Neural cell (in vitro differentiated cells): ENCODE results near the gene SEMA6A.

Source experiments
- CTCF ChIP-seq: fragments of 450-650 bp; IDR thresholded peaks from 2 replicates; pipeline ENCODE4 v1.5.1; 2014; ENCODE audit warnings: antibody characterized with exemption, mild to moderate bottlenecking, moderate library complexity; ENCODE audit not compliant: poor library complexity, severe bottlenecking
- EP300 ChIP-seq: fragments of 450-650 bp; conservative IDR thresholded peaks from 2 replicates; pipeline ENCODE4 v1.6.1; 2014; ENCODE audit warnings: antibody characterized with exemption, mild to moderate bottlenecking, moderate library complexity; ENCODE audit not compliant: poor library complexity, severe bottlenecking
- EZH2 ChIP-seq: fragments of 200-600, 300-800 bp; shearing (Covaris generic), sonication (generic); IDR thresholded peaks from 2 replicates; pipeline ENCODE4 v1.6.1; 2014; ENCODE audit warnings: antibody characterized with exemption, low read length, borderline replicate concordance, mild to moderate bottlenecking; ENCODE audit not compliant: insufficient read depth, poor library complexity, severe bottlenecking
- POLR2AphosphoS5 ChIP-seq: IDR thresholded peaks from 2 replicates; pipeline ENCODE4 v1.6.1; 2012
- RAD21 ChIP-seq: fragments of 450-650 bp; conservative IDR thresholded peaks from 2 replicates; pipeline ENCODE4 v1.6.1; 2014; ENCODE audit warnings: antibody characterized with exemption, mild to moderate bottlenecking, moderate library complexity
- SMC3 ChIP-seq: fragments of 450-650 bp; conservative IDR thresholded peaks from 2 replicates; pipeline ENCODE4 v1.6.1; 2014; ENCODE audit warnings: antibody characterized with exemption, mild to moderate bottlenecking, moderate library complexity; ENCODE audit not compliant: poor library complexity
- TAF1 ChIP-seq: IDR thresholded peaks from 2 replicates; pipeline ENCODE4 v1.6.1; 2012; ENCODE audit warnings: low read depth

- no peak for TF ChIP-seq CTCF
- no peak for TF ChIP-seq POLR2AphosphoS5
- TF ChIP-seq EZH2, result no peak
- TF ChIP-seq TAF1, result no peak
- TF ChIP-seq SMC3, result no peak
- no peak for TF ChIP-seq EP300
- TF ChIP-seq RAD21, result no peak
These were observed 180.3 kb downstream of the SEMA6A start for GRCh38 chr5:116394186-116394867.
